Dendritic cell treated with granulocyte-macrophage colony-stimulating factor and Interleukin-4, amounts not matched to agents 40 ng/mL and 50 ng/mL, for 4 days (primary cell): ENCODE data around the gene TOMM34.

Experiments
- H3K27ac Mint-ChIP-seq: one replicate; pipeline ENCODE4 v1.8.0; 2022; ENCODE audit warnings: mild to moderate bottlenecking, mixed read lengths
- H3K27me3 Mint-ChIP-seq: one replicate; pipeline ENCODE4 v1.8.0; 2022; ENCODE audit warnings: mild to moderate bottlenecking, mixed read lengths
- H3K36me3 Mint-ChIP-seq: one replicate; pipeline ENCODE4 v1.8.0; 2022; ENCODE audit warnings: low read depth, mixed read lengths
- H3K4me1 Mint-ChIP-seq: one replicate; pipeline ENCODE4 v1.8.0; 2022; ENCODE audit warnings: low read depth, mixed read lengths
- H3K4me3 Mint-ChIP-seq: one replicate; pipeline ENCODE4 v1.8.0; 2022; ENCODE audit warnings: mild to moderate bottlenecking, moderate library complexity, mixed read lengths
- H3K9me3 Mint-ChIP-seq: one replicate; pipeline ENCODE4 v1.8.0; 2022; ENCODE audit warnings: mixed read lengths
- intact Hi-C: fragments of 100-400 bp; cut with micrococcal nuclease; formaldehyde crosslinking; loops from one replicate; pipeline ENCODE4 v1.15.0; 2022

TOMM34 gene, protein sequence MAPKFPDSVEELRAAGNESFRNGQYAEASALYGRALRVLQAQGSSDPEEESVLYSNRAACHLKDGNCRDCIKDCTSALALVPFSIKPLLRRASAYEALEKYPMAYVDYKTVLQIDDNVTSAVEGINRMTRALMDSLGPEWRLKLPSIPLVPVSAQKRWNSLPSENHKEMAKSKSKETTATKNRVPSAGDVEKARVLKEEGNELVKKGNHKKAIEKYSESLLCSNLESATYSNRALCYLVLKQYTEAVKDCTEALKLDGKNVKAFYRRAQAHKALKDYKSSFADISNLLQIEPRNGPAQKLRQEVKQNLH

DNA sequence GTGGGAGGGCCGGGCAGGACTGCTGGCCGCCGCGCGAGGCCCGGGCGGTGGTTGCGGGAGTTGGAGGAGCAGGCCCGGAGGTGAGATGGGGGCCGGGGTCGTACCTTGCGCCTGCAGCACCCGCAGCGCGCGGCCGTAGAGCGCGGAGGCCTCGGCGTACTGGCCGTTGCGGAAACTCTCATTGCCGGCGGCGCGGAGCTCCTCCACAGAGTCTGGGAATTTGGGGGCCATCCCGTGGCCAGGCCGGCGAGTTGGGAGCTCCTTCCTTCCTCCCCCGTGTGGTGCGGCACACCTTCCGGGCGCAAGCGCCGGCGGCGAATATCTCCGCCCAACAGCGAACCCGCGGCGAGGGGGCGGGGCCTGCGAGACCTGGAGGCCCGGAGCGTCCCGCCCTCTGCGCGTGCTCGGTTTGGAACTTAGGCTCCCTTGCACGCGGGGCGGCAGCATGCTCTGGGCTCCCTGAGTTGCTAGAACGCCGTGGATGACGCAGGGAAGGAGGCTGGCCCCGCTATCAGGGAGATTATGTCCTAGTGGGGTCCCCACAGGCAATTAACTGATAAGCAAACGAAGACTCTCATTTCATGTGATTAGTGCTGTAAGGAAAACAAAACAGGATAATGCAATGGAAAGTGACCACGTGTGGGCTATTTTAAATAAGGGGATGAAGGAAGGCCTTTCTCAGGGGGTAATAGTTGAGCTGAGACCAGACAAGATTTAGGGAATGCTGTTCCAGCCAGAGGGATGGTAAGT is at the start of gene TOMM34:
TOMM34 (minus strand) TSS at position 295 of the 750 bp plus-strand sequence; CDS start at position 231, 64 bp downstream.
- H3K27me3 Mint-ChIP-seq, result no peaks in the 10 kb centered on the region
- peaks cover 19% of the 10 kb centered on the region for H3K36me3 Mint-ChIP-seq
- H3K27ac Mint-ChIP-seq, result peak within 1 kb of the TSS; percentile 76
- H3K4me3 Mint-ChIP-seq, result peak within 1 kb of the TSS; percentile 86
- peaks cover 48% of the 10 kb centered on the region for H3K4me1 Mint-ChIP-seq
- no peaks in the 10 kb centered on the region for H3K9me3 Mint-ChIP-seq
- intact Hi-C loops, result no loop called here

DNA sequence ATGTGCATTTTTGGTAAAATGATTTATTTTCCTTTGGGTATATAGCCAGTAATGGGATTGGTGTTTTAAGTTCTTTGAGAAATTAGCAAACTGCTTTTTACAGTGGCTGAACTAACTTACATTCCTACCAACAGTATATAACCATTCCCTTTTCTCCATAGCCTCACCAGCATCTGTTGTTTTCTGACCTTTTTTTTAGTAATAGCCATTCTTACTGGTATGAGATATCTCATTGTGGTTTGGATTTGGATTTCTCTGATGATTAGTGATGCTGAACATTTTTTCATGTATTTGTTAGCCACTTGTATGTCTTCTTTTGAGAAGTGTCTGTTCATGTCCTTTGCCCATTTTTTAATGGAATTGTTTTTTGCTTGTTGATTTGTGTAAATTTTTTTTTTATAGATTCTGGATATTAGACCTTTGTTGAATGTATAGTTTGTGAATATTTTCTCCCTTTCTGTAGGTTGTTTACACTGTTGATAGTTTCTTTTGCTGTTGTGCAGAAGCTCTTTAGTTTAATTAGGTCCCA is 48.4 kb upstream of the TOMM34 start:
- no peak overlapping the region for H3K27ac Mint-ChIP-seq
- H3K36me3 Mint-ChIP-seq, result peaks cover 84% of the 10 kb centered on the region
- no peaks in the 10 kb centered on the region for H3K9me3 Mint-ChIP-seq
- peaks cover 20% of the 10 kb centered on the region for H3K4me1 Mint-ChIP-seq
- intact Hi-C loops, result no loop called here
- no peaks in the 10 kb centered on the region for H3K27me3 Mint-ChIP-seq
- no peak overlapping the region for H3K4me3 Mint-ChIP-seq

DNA sequence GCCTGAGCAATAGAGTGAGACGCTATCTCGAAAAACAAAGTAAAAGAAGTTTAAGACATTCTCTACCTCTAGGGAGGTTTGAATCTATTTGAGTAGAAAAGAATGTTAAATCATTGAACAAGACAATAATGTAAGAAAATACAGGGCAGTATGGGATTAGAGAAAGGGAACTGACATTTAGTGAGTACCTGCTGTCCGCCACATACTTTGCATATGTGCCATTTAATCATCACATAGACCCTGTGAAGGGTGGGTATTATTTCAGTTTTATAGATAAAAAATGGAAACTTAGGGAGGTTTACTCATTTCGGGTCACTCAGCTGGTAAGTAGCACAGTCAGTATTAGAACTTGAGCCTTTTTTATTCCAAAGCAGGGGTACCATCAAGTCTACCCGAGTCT is 37.5 kb upstream of the TOMM34 start:
- Mint-ChIP-seq H3K36me3 (peaks cover 76% of the 10 kb centered on the region), H3K27ac (no peak overlapping the region), H3K4me3 (no peak overlapping the region), H3K9me3 (no peaks in the 10 kb centered on the region), H3K4me1 (peaks cover 19% of the 10 kb centered on the region), H3K27me3 (no peaks in the 10 kb centered on the region)
- intact Hi-C loops, result loop anchor here (10.0 kb wide), 1 partner anchor 93 kb away; no protein-coding TSS in a partner anchor

DNA sequence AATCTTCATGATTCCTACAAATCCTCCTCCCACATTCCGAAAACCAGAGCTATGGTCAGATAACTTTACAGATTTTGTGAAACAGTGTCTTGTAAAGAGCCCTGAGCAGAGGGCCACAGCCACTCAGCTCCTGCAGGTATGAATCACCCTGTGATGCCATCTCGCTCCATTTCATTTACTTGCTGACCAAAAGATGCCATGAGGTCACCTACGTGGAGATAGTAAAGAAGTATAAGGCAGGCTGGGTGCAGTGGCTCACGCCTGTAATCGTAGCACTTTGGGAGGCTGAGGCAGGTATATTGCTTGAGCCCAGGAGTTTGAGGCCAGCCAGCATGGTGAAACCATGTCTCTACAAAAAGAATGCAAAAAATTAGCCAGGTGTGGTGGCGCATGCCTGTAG is 37.0 kb upstream of the TOMM34 start:
- intact Hi-C loops, result loop anchor here (10.0 kb wide), 1 partner anchor 92 kb away; no protein-coding TSS in a partner anchor
- Mint-ChIP-seq H3K9me3 (no peaks in the 10 kb centered on the region), H3K27me3 (no peaks in the 10 kb centered on the region), H3K4me3 (no peak overlapping the region), H3K27ac (no peak overlapping the region), H3K4me1 (peaks cover 23% of the 10 kb centered on the region), H3K36me3 (peaks cover 75% of the 10 kb centered on the region)

DNA sequence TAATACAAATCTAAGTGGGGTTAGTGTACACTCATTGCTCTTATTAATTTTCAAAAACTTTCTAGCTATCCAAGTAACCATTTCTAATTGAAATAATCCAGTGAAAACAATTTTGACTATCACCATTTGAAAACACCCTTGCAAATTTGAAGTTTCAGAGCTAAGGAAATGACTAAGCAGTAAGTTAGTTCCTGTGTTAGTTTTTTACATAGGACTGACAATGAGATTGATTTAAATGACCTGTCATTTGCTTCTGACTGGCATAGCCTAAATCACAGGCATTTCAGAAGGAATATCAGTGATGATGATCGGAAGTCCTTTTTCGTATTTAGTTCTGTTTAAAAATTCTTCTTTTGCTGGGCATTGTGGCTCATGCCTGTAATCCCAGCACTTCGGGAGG is 33.1 kb upstream of the TOMM34 start:
- Mint-ChIP-seq H3K27ac (peak overlapping the region; percentile 88), H3K9me3 (no peaks in the 10 kb centered on the region), H3K36me3 (peaks cover 57% of the 10 kb centered on the region), H3K27me3 (no peaks in the 10 kb centered on the region), H3K4me1 (peaks cover 42% of the 10 kb centered on the region), H3K4me3 (peak overlapping the region; percentile 60)
- intact Hi-C loops, result loop anchor here (5.0 to 10.0 kb wide), 2 partner anchors 36 to 89 kb away; no protein-coding TSS in a partner anchor

DNA sequence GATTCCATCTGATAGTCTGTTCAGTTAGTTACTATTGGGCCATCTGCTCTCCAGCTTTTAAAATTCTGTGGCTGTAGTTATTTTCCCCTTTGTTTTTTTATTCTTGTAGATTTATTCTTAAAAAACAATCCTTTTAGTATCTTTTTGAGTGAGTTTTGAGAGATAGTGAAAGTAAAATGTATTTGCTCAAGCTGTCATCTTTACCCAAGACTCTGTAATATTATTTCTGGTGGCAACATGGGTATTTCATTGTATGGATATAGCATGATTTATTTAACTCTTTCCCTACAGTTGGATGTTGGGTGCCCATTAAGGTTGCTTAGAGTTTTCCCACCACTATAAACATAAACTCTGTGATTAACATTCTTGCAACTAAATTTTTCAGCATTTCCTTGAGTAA is 30.8 kb upstream of the TOMM34 start:
- Mint-ChIP-seq H3K9me3 (no peaks in the 10 kb centered on the region), H3K4me3 (peak overlapping the region; percentile 58), H3K27ac (peak overlapping the region; percentile 87), H3K4me1 (peaks cover 52% of the 10 kb centered on the region), H3K36me3 (peaks cover 54% of the 10 kb centered on the region), H3K27me3 (no peaks in the 10 kb centered on the region)
- intact Hi-C loops, result loop anchor here (5.0 to 10.0 kb wide), 2 partner anchors 34 to 86 kb away; no protein-coding TSS in a partner anchor

DNA sequence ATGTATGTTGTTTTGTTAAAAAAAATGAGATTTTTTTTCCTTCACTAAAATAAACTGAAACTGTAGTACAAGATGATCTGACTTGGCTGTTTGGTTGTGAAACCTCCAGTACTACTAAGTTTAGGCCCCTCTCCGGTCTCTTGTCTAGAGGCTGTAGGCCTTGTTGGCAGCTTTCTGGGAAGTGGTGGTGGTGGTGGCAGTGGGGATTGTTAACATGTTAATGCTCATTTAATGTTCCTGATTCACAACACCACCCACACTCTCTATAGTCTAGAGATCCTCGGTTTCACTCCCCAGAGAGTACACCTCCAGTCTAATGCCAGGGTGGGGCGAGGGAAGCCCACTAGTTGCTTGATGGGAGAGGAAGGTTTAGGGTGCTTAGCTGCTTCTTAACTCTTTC is 30.2 kb upstream of the TOMM34 start:
- H3K36me3 Mint-ChIP-seq, result peaks cover 54% of the 10 kb centered on the region
- H3K27me3 Mint-ChIP-seq, result no peaks in the 10 kb centered on the region
- no peaks in the 10 kb centered on the region for H3K9me3 Mint-ChIP-seq
- H3K4me1 Mint-ChIP-seq, result peaks cover 57% of the 10 kb centered on the region
- intact Hi-C loops, result loop anchor here (5.0 to 10.0 kb wide), 2 partner anchors 33 to 86 kb away; no protein-coding TSS in a partner anchor
- H3K27ac Mint-ChIP-seq, result peak overlapping the region; percentile 87
- peak overlapping the region; percentile 58 for H3K4me3 Mint-ChIP-seq

DNA sequence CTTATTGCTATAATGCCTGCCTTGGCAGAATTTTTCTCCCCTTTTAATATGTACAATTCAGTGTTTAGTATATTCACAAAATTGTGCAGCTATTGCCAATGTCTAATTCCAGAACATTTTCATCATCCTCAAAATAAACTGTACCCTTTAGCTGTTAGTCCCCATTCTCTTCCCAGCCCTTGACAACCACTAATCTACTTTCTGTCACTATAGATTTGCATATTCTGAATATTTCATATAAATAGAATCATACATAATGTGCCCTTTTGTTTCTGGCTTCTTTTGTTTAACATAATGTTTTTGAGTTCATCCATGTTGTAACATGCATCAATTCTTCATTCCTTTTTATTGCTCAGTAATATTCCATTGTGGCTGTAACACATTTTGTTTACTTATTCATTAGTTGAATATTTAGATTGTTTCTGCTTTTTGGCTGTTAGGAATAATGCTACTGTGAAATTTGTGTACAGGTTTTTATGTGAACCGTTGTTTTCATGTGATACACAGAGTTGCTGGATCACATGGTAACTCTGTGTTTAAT is 28.5 kb upstream of the TOMM34 start:
- H3K27me3 Mint-ChIP-seq, result no peaks in the 10 kb centered on the region
- H3K4me1 Mint-ChIP-seq, result peaks cover 58% of the 10 kb centered on the region
- H3K4me3 Mint-ChIP-seq, result no peak overlapping the region
- H3K9me3 Mint-ChIP-seq, result no peaks in the 10 kb centered on the region
- intact Hi-C loops, result no loop called here
- no peak overlapping the region for H3K27ac Mint-ChIP-seq
- peaks cover 54% of the 10 kb centered on the region for H3K36me3 Mint-ChIP-seq

DNA sequence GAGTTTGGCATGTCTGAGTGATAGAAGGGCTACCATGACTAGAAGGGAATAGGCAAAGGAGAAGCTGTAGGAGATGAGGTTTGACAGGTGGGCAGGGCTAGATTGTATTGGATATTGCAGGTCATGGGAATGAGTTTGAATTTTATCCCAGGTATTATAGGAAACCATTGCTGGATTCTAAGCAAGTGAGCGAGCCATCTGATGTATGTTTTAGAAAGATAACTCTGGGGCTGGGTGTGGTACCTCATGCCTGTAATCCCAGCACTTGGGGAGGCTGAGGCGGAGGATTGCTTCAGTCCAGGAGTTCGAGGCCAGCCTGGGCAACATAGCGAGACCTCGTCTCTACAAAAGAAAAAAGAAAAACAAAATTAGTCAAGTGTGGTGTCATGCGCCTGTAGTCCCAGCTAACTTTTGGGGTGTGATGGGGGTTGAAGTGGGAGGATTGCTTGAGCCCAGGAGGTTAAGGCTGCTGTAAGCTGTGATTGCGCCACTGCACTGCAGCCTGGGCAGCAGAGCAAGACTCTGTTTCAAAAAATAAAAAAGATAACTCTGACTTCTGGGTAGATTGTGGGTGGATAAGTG is 23.0 kb upstream of the TOMM34 start:
- H3K4me3 Mint-ChIP-seq, result no peak overlapping the region
- no peaks in the 10 kb centered on the region for H3K27me3 Mint-ChIP-seq
- peaks cover 43% of the 10 kb centered on the region for H3K4me1 Mint-ChIP-seq
- H3K36me3 Mint-ChIP-seq, result peaks cover 86% of the 10 kb centered on the region
- no peaks in the 10 kb centered on the region for H3K9me3 Mint-ChIP-seq
- intact Hi-C loops, result no loop called here
- peak overlapping the region; percentile 34 for H3K27ac Mint-ChIP-seq

DNA sequence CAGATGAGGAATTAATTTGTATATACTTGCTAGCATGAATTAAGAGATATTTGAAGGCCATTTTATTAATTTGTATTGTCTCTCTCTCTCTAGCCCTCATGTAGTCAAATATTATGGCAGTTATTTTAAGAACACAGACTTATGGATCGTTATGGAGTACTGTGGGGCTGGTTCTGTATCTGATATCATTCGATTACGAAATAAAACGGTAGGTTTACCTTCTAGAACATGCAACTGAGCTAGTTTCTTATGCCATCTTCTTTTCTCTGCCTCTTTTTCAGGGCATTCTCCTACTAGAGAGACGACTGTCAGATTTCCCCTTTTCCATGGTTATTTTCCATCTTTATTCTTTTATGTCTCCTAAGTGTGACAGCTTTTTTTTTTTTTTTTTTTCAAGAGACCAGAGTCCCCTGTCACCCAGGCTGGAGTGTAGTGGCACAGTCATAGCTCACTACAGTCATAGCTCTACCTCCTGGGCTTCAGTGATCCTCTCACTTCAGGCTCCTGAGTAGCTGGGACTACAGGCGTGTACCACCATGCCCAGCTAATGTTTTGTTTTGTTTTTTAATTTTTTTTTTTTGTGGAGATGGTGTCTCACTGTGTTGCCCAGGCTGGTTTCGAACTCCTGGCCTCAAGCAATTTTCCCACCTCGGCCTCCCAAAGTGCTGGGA is 21.7 kb upstream of the TOMM34 start:
- Mint-ChIP-seq H3K4me3 (no peak overlapping the region), H3K4me1 (peaks cover 50% of the 10 kb centered on the region)

DNA sequence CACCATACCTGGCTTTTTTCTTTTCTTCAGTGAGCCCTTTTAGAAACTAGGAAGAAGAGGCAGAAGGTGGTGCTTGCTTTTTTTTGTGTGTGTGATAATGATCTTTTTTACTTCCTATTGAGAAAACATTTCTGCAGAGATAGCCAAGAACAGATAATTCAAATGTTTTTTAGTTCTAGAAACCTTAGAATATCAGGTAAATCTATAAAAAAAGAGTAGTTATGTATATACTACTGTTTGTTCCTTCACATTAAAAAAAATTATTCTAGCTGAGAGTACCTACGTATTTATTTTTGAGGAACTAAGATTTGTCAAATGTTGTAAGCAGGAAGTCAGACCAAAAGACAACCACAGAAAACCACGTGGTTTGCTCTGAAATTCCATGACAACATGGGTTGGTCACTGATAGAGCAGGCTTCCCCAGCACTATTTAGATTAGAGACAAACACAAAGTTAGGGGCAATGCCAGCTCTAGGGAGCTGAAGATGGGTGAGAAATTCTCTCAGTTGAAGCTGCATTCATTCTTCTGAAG is 19.0 kb upstream of the TOMM34 start:
- H3K27ac Mint-ChIP-seq, result peak overlapping the region; percentile 90
- peaks cover 90% of the 10 kb centered on the region for H3K36me3 Mint-ChIP-seq
- H3K4me1 Mint-ChIP-seq, result peaks cover 45% of the 10 kb centered on the region
- intact Hi-C loops, result no loop called here
- H3K9me3 Mint-ChIP-seq, result no peaks in the 10 kb centered on the region
- H3K27me3 Mint-ChIP-seq, result no peaks in the 10 kb centered on the region
- H3K4me3 Mint-ChIP-seq, result peak overlapping the region; percentile 44

More for the DNA sequence above, 21.7 kb upstream of the TOMM34 start:
- H3K27ac Mint-ChIP-seq, result peak overlapping the region; percentile 50
- peaks cover 84% of the 10 kb centered on the region for H3K36me3 Mint-ChIP-seq
- intact Hi-C loops, result no loop called here
- H3K27me3 Mint-ChIP-seq, result no peaks in the 10 kb centered on the region
- H3K9me3 Mint-ChIP-seq, result no peaks in the 10 kb centered on the region

DNA sequence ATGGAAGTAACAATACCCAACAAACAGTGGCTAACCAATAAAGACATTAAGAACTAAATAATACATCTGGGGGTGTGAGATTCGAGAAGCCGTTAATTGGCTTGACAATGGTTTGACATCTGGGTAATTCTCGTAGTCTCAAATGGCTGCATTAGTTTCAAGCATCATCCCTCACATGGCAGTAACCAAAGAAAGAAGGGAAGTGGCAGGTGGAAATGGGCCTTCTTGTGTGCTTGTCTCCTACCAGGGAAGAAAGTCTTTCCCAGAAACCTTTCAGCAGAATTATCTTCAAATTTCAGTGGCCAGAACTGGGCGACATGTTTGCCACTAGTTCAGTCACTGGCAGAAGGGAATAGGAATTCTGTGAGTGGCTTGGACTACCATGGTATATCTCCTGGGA is 16.5 kb upstream of the TOMM34 start:
- Mint-ChIP-seq H3K4me3 (no peak overlapping the region), H3K9me3 (no peaks in the 10 kb centered on the region), H3K36me3 (peaks cover 83% of the 10 kb centered on the region), H3K4me1 (peaks cover 43% of the 10 kb centered on the region), H3K27ac (peak overlapping the region; percentile 51), H3K27me3 (no peaks in the 10 kb centered on the region)
- intact Hi-C loops, result no loop called here

DNA sequence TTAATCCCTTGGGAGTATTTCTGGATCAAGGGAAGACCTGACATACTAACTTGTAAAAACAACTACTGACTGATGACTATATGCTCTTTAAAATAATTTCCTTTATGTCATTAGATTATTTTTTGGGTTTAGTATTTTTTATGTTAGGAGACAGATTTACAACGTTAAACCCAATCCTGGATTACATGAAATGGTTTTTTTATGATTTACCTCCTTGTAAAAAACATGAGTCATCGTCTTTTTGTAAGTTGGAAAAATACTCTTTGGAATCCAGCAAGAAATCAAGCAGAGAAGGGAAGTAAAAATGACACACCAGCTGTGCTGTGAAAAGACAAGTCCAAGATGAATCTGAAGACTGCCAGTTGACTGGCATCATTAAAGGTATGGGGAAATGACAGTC is 12.9 kb upstream of the TOMM34 start:
- intact Hi-C loops, result no loop called here
- H3K9me3 Mint-ChIP-seq, result no peaks in the 10 kb centered on the region
- H3K4me1 Mint-ChIP-seq, result peaks cover 57% of the 10 kb centered on the region
- peaks cover 56% of the 10 kb centered on the region for H3K36me3 Mint-ChIP-seq
- no peak overlapping the region for H3K4me3 Mint-ChIP-seq
- no peaks in the 10 kb centered on the region for H3K27me3 Mint-ChIP-seq
- H3K27ac Mint-ChIP-seq, result peak overlapping the region; percentile 41
